Right lobe of liver (tissue), 6 donors: ENCODE data around the gene PLET1. TPM values are rescaled to one million over a fixed set of nuclear protein-coding genes. Genes with fewer than 3 reads are reported as not detected.
A peak's percentile ranks its signal among the peaks of the same experiment; 100 is the strongest.

Experiments
- ATAC-seq, 4 donors: fragments of 200-7000 bp; cut with Tn5 transposase; one replicate each; pipeline ENCODE4 v1.9.1; 2020; ENCODE audit warnings: mild to moderate bottlenecking in 4 of 4, moderate library complexity in 4 of 4
- DNase-seq, 3 donors: peaks; one replicate each; pipeline ENCODE4 v3.0.0-alpha.2; 2020
- H3K27ac ChIP-seq, 3 donors: fragments of 200-600 bp; one replicate each; pipeline ENCODE4 v1.8.0; 2022
- H3K27me3 ChIP-seq, 2 donors: fragments of 200-600 bp; one replicate each; pipeline ENCODE4 v1.8.0; 2022
- H3K36me3 ChIP-seq, 4 donors: fragments of 200-600 bp; sonication (generic) in 1 of 4; one replicate each; pipeline versions ENCODE4 v1.5.1 to v1.8.0; 2017 to 2022; ENCODE audit warnings: control low read depth in 1 of 4
- H3K4me1 ChIP-seq, 4 donors: fragments of 200-600 bp; sonication (generic) in 1 of 4; one replicate each; pipeline versions ENCODE4 v1.5.1 to v1.8.0; 2017 to 2022; ENCODE audit warnings: control low read depth in 1 of 4
- H3K4me3 ChIP-seq, 3 donors: fragments of 200-600 bp; one replicate each; pipeline ENCODE4 v1.8.0; 2022
- H3K9me3 ChIP-seq, 4 donors: fragments of 200-600 bp; sonication (generic) in 1 of 4; one replicate each; pipeline versions ENCODE4 v1.5.1 to v1.8.0; 2017 to 2022; ENCODE audit warnings: control low read depth in 1 of 4
- CTCF ChIP-seq, 4 donors: fragments of 200-600 bp in 3 of 4; fragments of 450-650 bp in 1 of 4; IDR thresholded peaks; one replicate each; pipeline versions ENCODE4 v1.5.1 to v1.8.0; 2016 to 2022; ENCODE audit warnings: antibody characterized with exemption in 4 of 4, mild to moderate bottlenecking in 2 of 4
- POLR2A ChIP-seq: fragments of 450-650 bp; IDR thresholded peaks from one replicate; pipeline ENCODE4 v1.6.1; 2017; ENCODE audit warnings: antibody characterized with exemption, mild to moderate bottlenecking
- WGBS: methylation state at CpG from one replicate; pipeline ENCODE4 v1.1.6; 2018; ENCODE audit warnings: low coverage, low lambda C conversion rate; ENCODE audit not compliant: insufficient coverage; ENCODE audit errors: missing lambda C conversion rate; 5-methylcytosine and 5-hydroxymethylcytosine counted together
- intact Hi-C, 2 donors: fragments of 100-400 bp; cut with DNase I; formaldehyde crosslinking; loops; one replicate each; pipeline versions ENCODE4 v1.11.2 to v1.14.1; 2022
- total RNA-seq, 6 experiments: library from RNA; depleted of rRNA in 2 of 6; stranded (reverse); fragments of >200 nt in 2 of 6; fragmentation: NEBNext Ultra II Directional in 3 of 6; extraction: Animal tissue kit (Norgen Biotek cat#: 25700) in 3 of 6; gene quantifications; one replicate each; pipeline versions ENCODE4 v1.1.0 to v1.2.4, GENCODE V29; 2016 to 2023
- donor health status: DM: no; HTN: yes; CAD: no.
- donor health status: DM: no; HTN: no; CAD: no.
- donor health status: DM: no; HTN: no; CAD: no.
- donor health status: DM: no; HTN: yes; CAD: no.
- donor health status: DM: no; HTN: yes; CAD: no.

Gene PLET1
- total RNA-seq, 6 experiments from 2014 or later = not detected

GRCh38 chr11:112293614-112294013 lies 33.0 kb upstream of the PLET1 start:
- Histone ChIP-seq H3K4me3 (no peak overlapping the region), H3K27me3 (no peaks in the 10 kb centered on the region), H3K4me1 (peaks cover 0 to 13% (median 3%) of the 10 kb centered on the region in 4 donors), H3K27ac (no peak overlapping the region), H3K9me3 (no peaks in the 10 kb centered on the region), H3K36me3 (no peaks in the 10 kb centered on the region)
- intact Hi-C loops = no loop called here
- TF ChIP-seq POLR2A (no peak), CTCF (IDR thresholded peaks at IDR 0.05) (no peak)
- ATAC-seq (peak; percentile 28 to 51 (median 38)), DNase-seq (peak in 1 of 3 donors; percentile 69)
- WGBS = 29% methylated on average over 2 of the region's 2 CpGs

- intact Hi-C loops = no loop called here
- DNase-seq (no peak), ATAC-seq (no peak)
- H3K27me3 ChIP-seq = no peaks in the 10 kb centered on the region
- H3K4me3 ChIP-seq = no peak overlapping the region
- no peaks in the 10 kb centered on the region for H3K36me3 ChIP-seq
- TF ChIP-seq POLR2A (no peak), CTCF (IDR thresholded peaks at IDR 0.05) (no peak)
- H3K4me1 ChIP-seq = peaks cover 0 to 13% (median 3%) of the 10 kb centered on the region in 4 donors
- H3K9me3 ChIP-seq = no peaks in the 10 kb centered on the region
- no peak overlapping the region for H3K27ac ChIP-seq
Measured at GRCh38 chr11:112292785-112293407, 32.2 kb upstream of the PLET1 start.

GRCh38 chr11:112292188-112292587 lies 31.5 kb upstream of the PLET1 start:
- ATAC-seq = no peak
- no peak overlapping the region for H3K27ac ChIP-seq
- no peaks in the 10 kb centered on the region for H3K27me3 ChIP-seq
- no peak for TF ChIP-seq CTCF (IDR thresholded peaks at IDR 0.05)
- TF ChIP-seq POLR2A = no peak
- H3K36me3 ChIP-seq = no peaks in the 10 kb centered on the region
- intact Hi-C loops = no loop called here
- H3K4me1 ChIP-seq = peaks cover 0 to 13% (median 3%) of the 10 kb centered on the region in 4 donors
- no peak for DNase-seq
- H3K9me3 ChIP-seq = no peaks in the 10 kb centered on the region
- no peak overlapping the region for H3K4me3 ChIP-seq

- Histone ChIP-seq H3K4me1 (peaks cover 0 to 13% (median 3%) of the 10 kb centered on the region in 4 donors), H3K4me3 (no peak overlapping the region), H3K27ac (no peak overlapping the region), H3K9me3 (no peaks in the 10 kb centered on the region), H3K36me3 (no peaks in the 10 kb centered on the region), H3K27me3 (no peaks in the 10 kb centered on the region)
- TF ChIP-seq CTCF (IDR thresholded peaks at IDR 0.05) (no peak), POLR2A (no peak)
- no peak for ATAC-seq
- no peak for DNase-seq
- intact Hi-C loops = no loop called here
- WGBS = 86% methylated on average over 6 of the region's 6 CpGs
Measured at GRCh38 chr11:112291191-112291590, 30.5 kb upstream of the PLET1 start.

- intact Hi-C loops = no loop called here
- no peak for ATAC-seq
- H3K27ac ChIP-seq = peak overlapping the region in 2 of 3 donors; percentile 17 to 24
Measured at GRCh38 chr11:112290493-112290850, 29.8 kb upstream of the PLET1 start.

More at GRCh38 chr11:112290493-112290850, 29.8 kb upstream of the PLET1 start:
- TF ChIP-seq CTCF (IDR thresholded peaks at IDR 0.05) (no peak), POLR2A (no peak)
- Histone ChIP-seq H3K36me3 (no peaks in the 10 kb centered on the region), H3K4me3 (peak overlapping the region; percentile 50 to 58 (median 51)), H3K4me1 (peaks cover 0 to 13% (median 3%) of the 10 kb centered on the region in 4 donors), H3K27me3 (no peaks in the 10 kb centered on the region), H3K9me3 (no peaks in the 10 kb centered on the region)
- WGBS = 22% methylated on average over 4 of the region's 4 CpGs
- no peak for DNase-seq
